MCF 10A (cell line): ENCODE data around the gene DCTN5. TPM values are rescaled to one million over a fixed set of nuclear protein-coding genes. Genes with fewer than 3 reads are reported as not detected.

ENCODE experiments used
- BruUV-seq: library from RNA; stranded (reverse); fragments of 400-500 nt; replicated peaks from 2 replicates; lab custom pipeline; 2021; lab: Mats Ljungman, UMichigan
- CTCF ChIA-PET: fragments of 300-600 bp; sonication (Branson Sonifier 250); formaldehyde crosslinking; extraction: SDS; loops from one replicate; lab custom pipeline; 2021; ENCODE audit warnings: antibody characterized with exemption, inconsistent platforms; lab: Yijun Ruan, JAX
- POLR2A ChIA-PET: fragments of 300-600, 350-650 bp; sonication (Branson Sonifier 250); formaldehyde crosslinking; extraction: SDS; loops from one replicate; lab custom pipeline; 2020; ENCODE audit warnings: antibody characterized with exemption, inconsistent platforms; lab: Yijun Ruan, JAX
- DNase-seq: peaks from one replicate; pipeline ENCODE4 v3.0.0-alpha.2; 2018; ENCODE audit not compliant: unreplicated experiment
- H3K27ac Mint-ChIP-seq: one replicate; pipeline ENCODE4 v1.8.0; 2022; ENCODE audit warnings: mild to moderate bottlenecking, low read depth, mixed read lengths; ENCODE audit not compliant: unreplicated experiment
- H3K27me3 Mint-ChIP-seq: one replicate; pipeline ENCODE4 v1.8.0; 2022; ENCODE audit warnings: mixed read lengths; ENCODE audit not compliant: insufficient read depth, unreplicated experiment
- H3K36me3 Mint-ChIP-seq: one replicate; pipeline ENCODE4 v1.8.0; 2022; ENCODE audit warnings: mild to moderate bottlenecking, moderate library complexity, mixed read lengths; ENCODE audit not compliant: insufficient read depth, unreplicated experiment
- H3K4me1 Mint-ChIP-seq: one replicate; pipeline ENCODE4 v1.8.0; 2022; ENCODE audit warnings: mixed read lengths; ENCODE audit not compliant: insufficient read depth, unreplicated experiment
- H3K4me3 Mint-ChIP-seq: one replicate; pipeline ENCODE4 v1.8.0; 2022; ENCODE audit warnings: mild to moderate bottlenecking, moderate library complexity, mixed read lengths; ENCODE audit not compliant: unreplicated experiment
- H3K9me3 Mint-ChIP-seq: one replicate; pipeline ENCODE4 v1.8.0; 2022; ENCODE audit warnings: mixed read lengths; ENCODE audit not compliant: unreplicated experiment
- CTCF ChIP-seq: fragments of 200-600 bp; IDR thresholded peaks from one replicate; pipeline ENCODE4 v1.8.0; 2022; ENCODE audit warnings: antibody characterized with exemption, mild to moderate bottlenecking; ENCODE audit not compliant: unreplicated experiment
- intact Hi-C: fragments of 100-400 bp; cut with micrococcal nuclease; formaldehyde crosslinking; loops from 2 replicates; pipeline ENCODE4 v1.14.1; 2022
- total RNA-seq: library from RNA; stranded (reverse); gene quantifications from 2 replicates; pipeline ENCODE4 v1.2.3, GENCODE V29; 2022

DCTN5 gene
- total RNA-seq, 1 experiment from 2014 or later, result 66.6 TPM

GRCh38 chr16:23595951-23596720 lies 45.1 kb upstream of the DCTN5 start, which contains the start of gene NDUFAB1:
Gene NDUFAB1 (minus strand): TSS chr16:23596316. CDS start chr16:23596290, 26 bp downstream.
- Mint-ChIP-seq H3K4me3 (peak within 1 kb of the TSS; percentile 74), H3K4me1 (peaks cover 15% of the 10 kb centered on the region), H3K36me3 (peaks cover 28% of the 10 kb centered on the region), H3K27ac (peak within 1 kb of the TSS; percentile 51), H3K27me3 (no peaks in the 10 kb centered on the region), H3K9me3 (no peaks in the 10 kb centered on the region)
- peak; percentile 87 for DNase-seq
- ChIA-PET POLR2A (interaction anchor here (0.6 to 2.4 kb wide), 10 partner anchors 10 to 1957 kb away, joined by 3 to 10 read pairs (median 5); partner anchors contain the start of genes DCTN5, EARS2, PALB2 and UBFD1), CTCF (interaction anchor here (0.5 to 2.1 kb wide), 29 partner anchors 9 to 912 kb away, joined by 3 to 12 read pairs (median 4); no protein-coding TSS in a partner anchor)
- intact Hi-C loops, result loop anchor here (1.0 kb wide), 1 partner anchor 39 kb away; the partner anchor contains the start of genes EARS2 and UBFD1
- no TSS peak for BruUV-seq
- peak; percentile 97 for TF ChIP-seq CTCF

- Mint-ChIP-seq H3K4me1 (peaks cover 6% of the 10 kb centered on the region), H3K36me3 (peaks cover 28% of the 10 kb centered on the region), H3K4me3 (no peak overlapping the region), H3K27me3 (no peaks in the 10 kb centered on the region), H3K9me3 (no peaks in the 10 kb centered on the region), H3K27ac (peak overlapping the region; percentile 51)
- BruUV-seq, result no TSS peak
- POLR2A ChIA-PET, result interaction anchor here (0.6 to 2.4 kb wide), 8 partner anchors 9 to 44 kb away, joined by 3 to 10 read pairs (median 5); partner anchors contain the start of genes DCTN5, EARS2, PALB2 and UBFD1
- CTCF ChIA-PET, result interaction anchor here (0.6 to 2.1 kb wide), 26 partner anchors 8 to 683 kb away, joined by 3 to 12 read pairs (median 4); no protein-coding TSS in a partner anchor
- peak; percentile 44 for DNase-seq
- TF ChIP-seq CTCF, result no peak
- intact Hi-C loops, result no loop called here
These were observed 44.1 kb upstream of the DCTN5 start for GRCh38 chr16:23597003-23597756.

GRCh38 chr16:23607726-23608125 lies 33.5 kb upstream of the DCTN5 start:
- Mint-ChIP-seq H3K4me3 (no peak overlapping the region), H3K36me3 (peaks cover 68% of the 10 kb centered on the region), H3K9me3 (no peaks in the 10 kb centered on the region), H3K27me3 (no peaks in the 10 kb centered on the region), H3K27ac (peak overlapping the region; percentile 19), H3K4me1 (no peaks in the 10 kb centered on the region)
- intact Hi-C loops, result no loop called here
- TF ChIP-seq CTCF, result no peak
- POLR2A ChIA-PET, result interaction anchor here (0.6 kb wide), 1 partner anchor 29 kb away, joined by 3 read pairs; no protein-coding TSS in a partner anchor
- CTCF ChIA-PET, result interaction anchor here (0.5 to 1.6 kb wide), 3 partner anchors 11 to 361 kb away, joined by 3 to 6 read pairs (median 3); no protein-coding TSS in a partner anchor
- no TSS peak for BruUV-seq
- peak; percentile 23 for DNase-seq
